HG02981 (cell line): Measurements from ENCODE around the gene PDE9A.

ENCODE experiments used
- ATAC-seq: cut with Tn5 transposase; IDR thresholded peaks from one replicate; pipeline ENCODE4 v1.9.1; 2021; ENCODE audit warnings: mild to moderate bottlenecking, moderate library complexity; ENCODE audit not compliant: unreplicated experiment

PDE9A gene

GRCh38 chr21:42753804-42754203 lies 100.4 kb downstream of the PDE9A start:
- ATAC-seq = no peak

- ATAC-seq = no peak
Measured at GRCh38 chr21:42754270-42754933, 101.0 kb downstream of the PDE9A start.

- ATAC-seq = no peak
Measured at GRCh38 chr21:42755031-42755665, 101.7 kb downstream of the PDE9A start.

- no peak for ATAC-seq
Measured at GRCh38 chr21:42755766-42756579, 102.6 kb downstream of the PDE9A start.

GRCh38 chr21:42756580-42757250 lies 103.3 kb downstream of the PDE9A start:
- ATAC-seq = no peak

- no peak for ATAC-seq
Measured at GRCh38 chr21:42757422-42757821, 104.0 kb downstream of the PDE9A start.

GRCh38 chr21:42757826-42758655 lies 104.6 kb downstream of the PDE9A start:
- ATAC-seq = no peak

- no peak for ATAC-seq
Measured at GRCh38 chr21:42758721-42759593, 105.5 kb downstream of the PDE9A start.

GRCh38 chr21:42759594-42759927 lies 106.1 kb downstream of the PDE9A start:
- ATAC-seq = no peak

GRCh38 chr21:42760361-42760950 lies 107.0 kb downstream of the PDE9A start:
- ATAC-seq = no peak

GRCh38 chr21:42760951-42761751 lies 107.7 kb downstream of the PDE9A start:
- ATAC-seq = no peak

GRCh38 chr21:42761776-42762335 lies 108.4 kb downstream of the PDE9A start:
- no peak for ATAC-seq

- ATAC-seq = no peak
Measured at GRCh38 chr21:42763581-42764442, 110.4 kb downstream of the PDE9A start.

- ATAC-seq = no peak
Measured at GRCh38 chr21:42764443-42764760, 111.0 kb downstream of the PDE9A start.

- ATAC-seq = no peak
Measured at GRCh38 chr21:42764883-42765282, 111.5 kb downstream of the PDE9A start.

GRCh38 chr21:42765656-42766055 lies 112.2 kb downstream of the PDE9A start:
- no peak for ATAC-seq
